Neural crest cell (in vitro differentiated cells): ENCODE measurements around the gene MEF2D. TPM values are rescaled to one million over a fixed set of nuclear protein-coding genes. Genes with fewer than 3 reads are reported as not detected.

Source experiments
- DNase-seq: peaks from one replicate; pipeline ENCODE4 v3.0.0; 2021; ENCODE audit warnings: low read depth, mixed read lengths, low spot score
- H3K27ac Mint-ChIP-seq: one replicate; pipeline ENCODE4 v1.8.0; 2021; ENCODE audit warnings: mild to moderate bottlenecking, mixed read lengths; ENCODE audit not compliant: unreplicated experiment
- H3K27me3 Mint-ChIP-seq: 2 replicates; pipeline ENCODE4 v1.8.0; 2021; ENCODE audit warnings: low read depth, mild to moderate bottlenecking, mixed read lengths
- H3K36me3 Mint-ChIP-seq: 2 replicates; pipeline ENCODE4 v1.8.0; 2021; ENCODE audit warnings: low read depth, mild to moderate bottlenecking, mixed read lengths
- H3K4me1 Mint-ChIP-seq: 2 replicates; pipeline ENCODE4 v1.8.0; 2021; ENCODE audit warnings: mixed read lengths
- H3K4me3 Mint-ChIP-seq: one replicate; pipeline ENCODE4 v1.8.0; 2021; ENCODE audit warnings: mild to moderate bottlenecking, mixed read lengths
- H3K9me3 Mint-ChIP-seq: 2 replicates; pipeline ENCODE4 v1.8.0; 2021; ENCODE audit warnings: mixed read lengths
- CTCF ChIP-seq: fragments of 200-600 bp; sonication (generic); conservative IDR thresholded peaks from 2 replicates; pipeline ENCODE4 v1.5.0; 2021; ENCODE audit warnings: antibody characterized with exemption, mild to moderate bottlenecking
- total RNA-seq: library from RNA; stranded (reverse); gene quantifications from 2 replicates; pipeline ENCODE4 v1.2.1, GENCODE V29; 2021

MEF2D gene
- total RNA-seq, 1 donor from 2014 or later: 17.3 TPM

DNA sequence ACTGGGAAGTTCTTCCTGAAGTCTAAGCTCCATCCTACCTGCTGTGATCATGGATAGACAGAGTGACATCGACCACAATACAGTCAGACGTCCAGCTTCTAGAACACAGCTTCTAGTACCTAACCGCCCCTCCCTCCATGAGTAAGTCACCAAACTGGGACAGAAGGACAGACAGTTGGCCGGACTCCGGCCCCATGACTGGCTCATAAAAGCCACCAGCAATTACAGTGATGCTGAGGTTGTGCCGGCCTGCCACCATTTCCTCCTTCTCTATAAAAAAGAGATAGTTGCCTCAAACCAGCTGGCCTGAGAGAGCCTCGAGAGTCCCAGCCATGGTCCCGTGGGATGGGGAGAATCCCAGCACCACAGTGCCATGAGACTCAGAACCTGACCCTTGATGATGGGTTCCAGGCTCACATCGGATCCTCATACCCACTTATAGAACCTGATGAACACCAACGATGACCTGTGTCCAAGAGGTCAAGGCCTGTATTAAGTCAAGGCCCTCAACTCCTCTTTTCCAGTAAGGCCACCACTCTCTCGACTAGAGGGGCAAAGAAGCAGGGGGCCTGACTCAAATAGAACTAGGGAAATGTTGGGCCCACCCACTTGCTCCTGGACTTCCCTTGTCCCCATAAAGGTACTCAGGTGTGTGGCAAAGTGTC lies 3.4 kb downstream of the MEF2D start:
- H3K4me1 Mint-ChIP-seq: peaks cover 56% of the 10 kb centered on the region
- no peaks in the 10 kb centered on the region for H3K36me3 Mint-ChIP-seq
- no peak for TF ChIP-seq CTCF

DNA sequence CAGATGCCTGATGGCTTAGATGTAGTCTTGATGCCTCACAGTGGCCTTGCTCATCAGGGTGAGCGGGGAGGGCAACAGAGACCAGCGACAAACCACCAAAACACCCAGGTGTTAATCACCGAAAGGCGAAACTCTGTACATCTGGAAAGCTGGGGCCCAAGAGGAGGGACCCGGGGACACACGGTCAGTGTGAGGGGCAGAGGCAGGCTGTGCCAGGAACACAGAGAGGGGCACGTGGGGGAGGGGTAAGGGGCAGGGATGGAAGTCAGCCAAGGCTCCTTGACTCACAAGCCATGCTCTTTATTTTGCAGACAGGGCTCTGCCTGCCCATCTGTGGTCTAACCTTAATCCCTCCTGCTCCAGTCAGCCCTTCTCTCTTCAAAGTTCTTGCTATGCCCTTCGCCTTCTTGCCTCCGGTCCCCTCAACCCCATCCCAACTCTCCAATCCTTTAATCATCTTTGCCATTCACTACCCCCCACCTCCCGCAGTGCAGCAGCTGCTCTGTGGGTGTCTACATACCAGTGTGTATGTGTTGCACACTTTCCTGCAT lies 4.3 kb downstream of the MEF2D start:
- H3K27me3 Mint-ChIP-seq: no peaks in the 10 kb centered on the region
- no peaks in the 10 kb centered on the region for H3K36me3 Mint-ChIP-seq
- TF ChIP-seq CTCF: no peak
- no peak for DNase-seq
- peak overlapping the region; percentile 90 for H3K4me3 Mint-ChIP-seq
- H3K4me1 Mint-ChIP-seq: peaks cover 54% of the 10 kb centered on the region
- H3K9me3 Mint-ChIP-seq: no peaks in the 10 kb centered on the region
- H3K27ac Mint-ChIP-seq: no peak overlapping the region

More for the DNA sequence above, 3.4 kb downstream of the MEF2D start:
- Mint-ChIP-seq H3K27me3 (no peaks in the 10 kb centered on the region), H3K9me3 (no peaks in the 10 kb centered on the region), H3K27ac (no peak overlapping the region), H3K4me3 (peak overlapping the region; percentile 90)
- DNase-seq: no peak

GRCh38 chr1:156495401-156496140 lies 5.0 kb downstream of the MEF2D start:
- H3K9me3 Mint-ChIP-seq: no peaks in the 10 kb centered on the region
- no peak for TF ChIP-seq CTCF
- no peaks in the 10 kb centered on the region for H3K36me3 Mint-ChIP-seq
- H3K27me3 Mint-ChIP-seq: no peaks in the 10 kb centered on the region
- H3K27ac Mint-ChIP-seq: no peak overlapping the region
- peaks cover 60% of the 10 kb centered on the region for H3K4me1 Mint-ChIP-seq
- peak overlapping the region; percentile 73 for H3K4me3 Mint-ChIP-seq
- no peak for DNase-seq

- TF ChIP-seq CTCF: no peak
- DNase-seq: no peak
- Mint-ChIP-seq H3K27me3 (no peaks in the 10 kb centered on the region), H3K4me1 (peaks cover 69% of the 10 kb centered on the region), H3K4me3 (no peak overlapping the region), H3K27ac (no peak overlapping the region), H3K9me3 (no peaks in the 10 kb centered on the region), H3K36me3 (no peaks in the 10 kb centered on the region)
These were observed 6.2 kb downstream of the MEF2D start for GRCh38 chr1:156494309-156494895.

GRCh38 chr1:156493742-156494141 lies 6.8 kb downstream of the MEF2D start:
- Mint-ChIP-seq H3K9me3 (no peaks in the 10 kb centered on the region), H3K27ac (no peak overlapping the region), H3K4me3 (no peak overlapping the region), H3K36me3 (no peaks in the 10 kb centered on the region), H3K27me3 (no peaks in the 10 kb centered on the region), H3K4me1 (peaks cover 70% of the 10 kb centered on the region)
- DNase-seq: no peak
- TF ChIP-seq CTCF: no peak
